Left ventricle myocardium inferior (tissue), 1 donor: ENCODE data around the gene ZIC4. TPM values are rescaled to one million over a fixed set of nuclear protein-coding genes. Genes with fewer than 3 reads are reported as not detected.

ENCODE experiments used
- DNase-seq: peaks from one replicate; pipeline ENCODE4 v3.0.0-alpha.2; 2020
- H3K27ac ChIP-seq: fragments of 200-600 bp; replicated peaks from 2 replicates; pipeline ENCODE4 v1.8.0; 2021
- H3K27me3 ChIP-seq: fragments of 200-600 bp; 2 replicates; pipeline ENCODE4 v1.8.0; 2021; ENCODE audit warnings: low read depth
- H3K36me3 ChIP-seq: fragments of 200-600 bp; 2 replicates; pipeline ENCODE4 v1.8.0; 2021
- H3K4me1 ChIP-seq: fragments of 200-600 bp; 2 replicates; pipeline ENCODE4 v1.8.0; 2021
- H3K4me3 ChIP-seq: fragments of 200-600 bp; 2 replicates; pipeline ENCODE4 v1.8.0; 2021; ENCODE audit warnings: mild to moderate bottlenecking, moderate library complexity
- H3K9me3 ChIP-seq: fragments of 200-600 bp; replicated peaks from 2 replicates; pipeline ENCODE4 v1.8.0; 2021
- intact Hi-C: fragments of 100-400 bp; cut with micrococcal nuclease; formaldehyde crosslinking; loops from one replicate; pipeline ENCODE4 v1.11.0; 2022
- long read RNA-seq: library from polyadenylated mRNA; unstranded; transcript quantifications from one replicate; pipeline ENCODE4 v2.0.0, GENCODE V29; 2021
- total RNA-seq: library from RNA; stranded (reverse); fragmentation: NEBNext Ultra II Directional; extraction: Animal tissue kit (Norgen Biotek cat#: 25700); gene quantifications from one replicate; pipeline ENCODE4 v1.2.1, GENCODE V29; 2021
- TF ChIP-seq, protein P1 (sequence below): fragments of 200-600 bp; IDR thresholded peaks from 2 replicates; pipeline ENCODE4 v1.8.0; 2021; ENCODE audit warnings: antibody characterized with exemption, mild to moderate bottlenecking, borderline replicate concordance
- donor health status: DM: no; HTN: yes; CAD: no; lungs with severe emphysema.

Gene ZIC4
- total RNA-seq = not detected
- long read RNA-seq = 0 reads

- no peak for DNase-seq
- Histone ChIP-seq H3K4me3 (no peak within 1 kb of the TSS), H3K36me3 (no peaks in the 10 kb centered on the region), H3K27me3 (peaks cover 100% of the 10 kb centered on the region), H3K27ac (no peak within 1 kb of the TSS), H3K9me3 (no peaks in the 10 kb centered on the region), H3K4me1 (peaks cover 39% of the 10 kb centered on the region)
- intact Hi-C loops = no loop called here
- TF ChIP-seq, protein P1, sequence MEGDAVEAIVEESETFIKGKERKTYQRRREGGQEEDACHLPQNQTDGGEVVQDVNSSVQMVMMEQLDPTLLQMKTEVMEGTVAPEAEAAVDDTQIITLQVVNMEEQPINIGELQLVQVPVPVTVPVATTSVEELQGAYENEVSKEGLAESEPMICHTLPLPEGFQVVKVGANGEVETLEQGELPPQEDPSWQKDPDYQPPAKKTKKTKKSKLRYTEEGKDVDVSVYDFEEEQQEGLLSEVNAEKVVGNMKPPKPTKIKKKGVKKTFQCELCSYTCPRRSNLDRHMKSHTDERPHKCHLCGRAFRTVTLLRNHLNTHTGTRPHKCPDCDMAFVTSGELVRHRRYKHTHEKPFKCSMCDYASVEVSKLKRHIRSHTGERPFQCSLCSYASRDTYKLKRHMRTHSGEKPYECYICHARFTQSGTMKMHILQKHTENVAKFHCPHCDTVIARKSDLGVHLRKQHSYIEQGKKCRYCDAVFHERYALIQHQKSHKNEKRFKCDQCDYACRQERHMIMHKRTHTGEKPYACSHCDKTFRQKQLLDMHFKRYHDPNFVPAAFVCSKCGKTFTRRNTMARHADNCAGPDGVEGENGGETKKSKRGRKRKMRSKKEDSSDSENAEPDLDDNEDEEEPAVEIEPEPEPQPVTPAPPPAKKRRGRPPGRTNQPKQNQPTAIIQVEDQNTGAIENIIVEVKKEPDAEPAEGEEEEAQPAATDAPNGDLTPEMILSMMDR = no peak
Observed at GRCh38 chr3:147406028-147406931, at the start of gene ZIC4. TSS of gene ZIC4 (minus strand) at chr3:147406543. CDS start at chr3:147402797, 3,746 bp downstream.

GRCh38 chr3:147449669-147450068 is 43.3 kb upstream of the ZIC4 start:
- intact Hi-C loops = no loop called here
- Histone ChIP-seq H3K9me3 (no peaks in the 10 kb centered on the region), H3K4me1 (no peaks in the 10 kb centered on the region), H3K4me3 (no peak overlapping the region), H3K36me3 (no peaks in the 10 kb centered on the region), H3K27ac (no peak overlapping the region), H3K27me3 (peaks cover 37% of the 10 kb centered on the region)
- DNase-seq = no peak
- TF ChIP-seq, protein P1 = no peak

DNA sequence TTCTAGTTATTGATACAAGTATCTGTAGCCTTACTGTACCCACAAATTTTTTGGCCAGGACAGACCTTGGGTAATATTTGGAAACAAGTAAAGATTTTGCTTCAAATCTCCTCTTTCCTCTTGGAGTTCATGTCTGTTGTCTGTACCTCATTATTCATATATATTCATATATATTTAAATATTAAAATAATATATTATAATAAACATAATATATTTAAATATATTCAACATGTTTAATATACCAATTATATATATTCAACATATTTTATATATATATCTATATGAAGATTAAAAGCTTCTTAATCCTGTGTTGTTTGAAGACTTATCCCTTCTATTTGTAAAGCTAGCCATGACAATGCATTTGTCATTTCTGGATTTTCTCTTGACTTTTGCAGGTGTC is 40.9 kb upstream of the ZIC4 start:
- intact Hi-C loops = no loop called here
- H3K4me3 ChIP-seq = no peak overlapping the region
- no peak for DNase-seq
- no peaks in the 10 kb centered on the region for H3K36me3 ChIP-seq
- no peaks in the 10 kb centered on the region for H3K9me3 ChIP-seq
- no peak overlapping the region for H3K27ac ChIP-seq
- TF ChIP-seq, protein P1 = no peak
- H3K4me1 ChIP-seq = no peaks in the 10 kb centered on the region
- H3K27me3 ChIP-seq = peaks cover 17% of the 10 kb centered on the region

DNA sequence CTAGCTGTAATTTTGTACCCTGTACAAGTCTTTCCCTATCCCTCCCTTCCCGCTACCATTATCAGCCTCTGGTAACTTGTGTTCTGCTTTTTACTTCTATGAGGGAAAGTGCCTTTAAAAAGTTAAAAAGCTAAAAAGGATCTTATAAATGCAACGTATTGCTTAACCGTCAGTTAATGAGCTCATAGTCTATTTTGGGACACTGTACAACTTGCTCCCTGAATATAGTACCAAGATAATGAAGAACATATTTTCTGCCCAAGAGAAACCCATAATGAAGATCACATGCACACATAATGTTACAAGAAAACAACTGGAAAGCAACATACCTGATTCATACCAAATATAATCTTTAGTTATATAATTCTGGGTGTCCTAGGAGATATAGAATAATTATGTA is 25.4 kb upstream of the ZIC4 start:
- Histone ChIP-seq H3K4me3 (no peak overlapping the region), H3K36me3 (no peaks in the 10 kb centered on the region), H3K4me1 (no peaks in the 10 kb centered on the region), H3K27me3 (peaks cover 82% of the 10 kb centered on the region), H3K9me3 (no peaks in the 10 kb centered on the region), H3K27ac (no peak overlapping the region)
- no peak for DNase-seq
- intact Hi-C loops = no loop called here
- TF ChIP-seq, protein P1 = no peak

GRCh38 chr3:147428754-147429153 is 22.4 kb upstream of the ZIC4 start:
- Histone ChIP-seq H3K4me1 (peaks cover 5% of the 10 kb centered on the region), H3K9me3 (no peaks in the 10 kb centered on the region), H3K36me3 (no peaks in the 10 kb centered on the region), H3K27me3 (peaks cover 94% of the 10 kb centered on the region), H3K4me3 (no peak overlapping the region), H3K27ac (no peak overlapping the region)
- no peak for DNase-seq
- intact Hi-C loops = no loop called here
- TF ChIP-seq, protein P1 = no peak
